OCI-LY7 (cell line): ENCODE data around the gene SORCS3.

ENCODE experiments used
- EZH2phosphoT487 ChIP-seq: fragments of 200-600 bp; sonication (generic); IDR thresholded peaks from 2 replicates; pipeline ENCODE4 v1.6.1; 2018; ENCODE audit warnings: low read depth, borderline replicate concordance, mild to moderate bottlenecking, mixed run types, antibody characterized with exemption, low read length, moderate library complexity, mixed read lengths
- TF ChIP-seq, protein P1 (sequence below): fragments of 200-600 bp; sonication (generic); conservative IDR thresholded peaks from 2 replicates; pipeline ENCODE4 v1.5.1; 2014; ENCODE audit warnings: mild to moderate bottlenecking, antibody characterized with exemption, low read length, moderate library complexity, mixed read lengths

DNA sequence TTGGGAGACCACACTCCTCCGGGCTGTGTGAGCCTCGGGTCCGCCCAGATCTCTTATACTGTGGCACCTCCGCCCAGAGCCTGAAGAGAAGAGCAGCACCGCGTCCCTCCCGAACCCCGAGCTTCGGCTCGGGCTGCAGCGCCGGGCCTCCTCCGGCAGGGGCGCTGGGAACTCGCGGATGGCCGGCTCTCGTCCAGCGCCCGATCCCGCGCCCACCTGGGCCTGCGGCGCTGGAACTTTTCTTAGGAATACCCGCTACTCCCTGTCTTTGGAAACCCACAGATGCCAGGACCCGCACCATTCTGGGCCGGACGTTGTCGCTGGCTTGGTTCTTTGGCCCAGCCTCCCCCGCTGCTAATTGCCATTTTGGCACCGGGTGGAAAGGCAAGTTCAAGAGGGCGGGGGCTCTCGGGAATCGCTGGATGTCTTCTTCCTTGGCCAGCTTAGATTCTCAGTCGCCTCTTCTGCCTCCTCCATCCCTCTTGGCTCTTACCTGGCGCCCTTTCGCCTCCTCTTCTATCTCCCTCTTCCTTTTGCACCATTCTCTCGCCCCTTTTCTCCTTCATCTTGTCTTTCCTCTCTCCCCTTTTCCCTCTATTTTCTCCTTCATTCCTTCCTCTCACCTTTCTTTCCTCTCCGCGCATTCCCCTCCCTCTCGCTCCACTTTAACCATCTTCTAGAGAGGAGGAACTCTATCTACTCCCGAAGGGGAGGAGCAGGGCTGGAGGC, 2.1 kb upstream of the SORCS3 start:
- TF ChIP-seq EZH2phosphoT487, result no peak
- TF ChIP-seq, protein P1, sequence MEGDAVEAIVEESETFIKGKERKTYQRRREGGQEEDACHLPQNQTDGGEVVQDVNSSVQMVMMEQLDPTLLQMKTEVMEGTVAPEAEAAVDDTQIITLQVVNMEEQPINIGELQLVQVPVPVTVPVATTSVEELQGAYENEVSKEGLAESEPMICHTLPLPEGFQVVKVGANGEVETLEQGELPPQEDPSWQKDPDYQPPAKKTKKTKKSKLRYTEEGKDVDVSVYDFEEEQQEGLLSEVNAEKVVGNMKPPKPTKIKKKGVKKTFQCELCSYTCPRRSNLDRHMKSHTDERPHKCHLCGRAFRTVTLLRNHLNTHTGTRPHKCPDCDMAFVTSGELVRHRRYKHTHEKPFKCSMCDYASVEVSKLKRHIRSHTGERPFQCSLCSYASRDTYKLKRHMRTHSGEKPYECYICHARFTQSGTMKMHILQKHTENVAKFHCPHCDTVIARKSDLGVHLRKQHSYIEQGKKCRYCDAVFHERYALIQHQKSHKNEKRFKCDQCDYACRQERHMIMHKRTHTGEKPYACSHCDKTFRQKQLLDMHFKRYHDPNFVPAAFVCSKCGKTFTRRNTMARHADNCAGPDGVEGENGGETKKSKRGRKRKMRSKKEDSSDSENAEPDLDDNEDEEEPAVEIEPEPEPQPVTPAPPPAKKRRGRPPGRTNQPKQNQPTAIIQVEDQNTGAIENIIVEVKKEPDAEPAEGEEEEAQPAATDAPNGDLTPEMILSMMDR, result no peak
